Metanephros (tissue), 2 donors: ENCODE data around the gene PHLDA2. TPM values are rescaled to one million over a fixed set of nuclear protein-coding genes. Genes with fewer than 3 reads are reported as not detected.

Experiments
- small RNA-seq: library from RNA; depleted of rRNA; stranded (forward); fragments of <200 nt; gene quantifications from one replicate; pipeline ENCODE3, GENCODE V24; 2014; ENCODE audit warnings: low replicate concordance
- total RNA-seq: library from RNA; depleted of rRNA; stranded (reverse); fragments of >200 nt; gene quantifications from one replicate; pipeline ENCODE4 v1.2.3, GENCODE V29; 2014

PHLDA2 gene, protein sequence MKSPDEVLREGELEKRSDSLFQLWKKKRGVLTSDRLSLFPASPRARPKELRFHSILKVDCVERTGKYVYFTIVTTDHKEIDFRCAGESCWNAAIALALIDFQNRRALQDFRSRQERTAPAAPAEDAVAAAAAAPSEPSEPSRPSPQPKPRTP
- total RNA-seq: 6.2 TPM

DNA sequence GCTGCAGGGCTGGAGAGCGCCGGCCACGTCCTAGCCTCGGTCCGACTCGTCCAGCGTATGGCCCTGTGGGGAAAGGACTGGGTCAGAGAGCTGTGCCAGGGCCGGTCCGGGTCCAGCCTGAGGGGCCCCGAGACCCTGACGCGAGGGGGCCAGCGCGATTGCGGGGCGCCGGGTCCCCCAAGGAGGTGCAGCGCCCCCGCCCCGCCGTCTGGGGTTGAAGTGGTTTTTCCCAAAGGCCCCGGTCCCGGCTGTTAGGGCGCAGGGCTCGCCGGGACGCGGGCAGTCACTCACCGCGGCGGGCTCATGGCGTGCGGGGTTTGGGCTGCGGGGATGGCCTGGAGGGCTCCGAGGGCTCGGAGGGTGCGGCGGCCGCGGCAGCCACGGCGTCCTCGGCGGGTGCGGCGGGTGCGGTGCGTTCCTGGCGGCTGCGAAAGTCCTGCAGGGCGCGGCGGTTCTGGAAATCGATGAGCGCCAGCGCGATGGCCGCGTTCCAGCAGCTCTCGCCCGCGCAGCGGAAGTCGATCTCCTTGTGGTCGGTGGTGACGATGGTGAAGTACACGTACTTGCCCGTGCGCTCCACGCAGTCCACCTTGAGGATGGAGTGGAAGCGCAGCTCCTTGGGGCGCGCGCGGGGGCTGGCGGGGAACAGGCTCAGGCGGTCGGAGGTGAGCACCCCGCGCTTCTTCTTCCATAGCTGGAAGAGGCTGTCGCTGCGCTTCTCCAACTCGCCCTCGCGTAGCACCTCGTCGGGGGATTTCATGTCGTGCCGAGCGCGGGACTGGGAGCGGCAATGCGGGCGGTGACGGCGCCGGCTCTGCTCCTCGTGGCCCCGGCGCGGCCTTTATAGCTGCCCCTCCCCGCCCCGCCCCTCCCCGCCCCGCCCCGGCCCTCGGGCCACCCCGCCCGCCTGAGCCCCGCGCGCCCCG lies at the start of gene PHLDA2:
Gene PHLDA2 (minus strand): TSS at position 816 of the 926 bp plus-strand sequence. CDS start 56 bp downstream, at position 760.

DNA sequence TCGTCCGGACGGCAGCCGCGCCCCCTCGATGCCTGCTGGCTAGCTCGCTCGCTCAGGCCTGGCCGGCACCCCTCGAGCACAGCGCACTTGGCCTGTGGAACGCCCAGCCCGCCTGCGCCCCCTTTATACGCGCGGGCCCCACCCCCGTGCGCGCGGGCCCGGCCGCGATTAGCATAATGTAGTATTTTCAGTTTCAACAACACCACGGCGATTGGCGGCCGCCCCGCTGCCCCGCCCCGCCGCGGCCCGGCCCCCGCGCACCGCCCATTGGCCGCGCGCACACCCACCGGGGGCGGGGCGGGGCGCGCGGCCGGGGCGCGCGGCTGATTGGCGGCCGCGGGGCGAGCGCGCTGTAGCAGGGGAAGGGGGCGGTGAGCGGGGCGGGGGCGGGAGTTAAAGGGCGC lies 43.5 kb downstream of the PHLDA2 start, which contains the start of gene CDKN1C:
Gene CDKN1C (minus strand): TSS at position 98 of the 404 bp plus-strand sequence. CDS start 319 bp downstream, outside the sequence.

Small RNA genes lying within 50 kb of the gene (small RNA-seq; reads per million reads assigned to genes)
- 20.5 reads per million, percentile 96 among the genes with 10 or more reads in this experiment for gene SNORA54

Other genes starting within 250 kb of the PHLDA2 start
- 11.5 TPM for gene KCNQ1OT1, start 229.4 kb downstream of the PHLDA2 start, total RNA-seq
- gene CDKN1C, start 43.6 kb downstream of the PHLDA2 start, total RNA-seq: 286 TPM
- 148 TPM for gene NAP1L4, start 62.9 kb upstream of the PHLDA2 start, total RNA-seq
- 21.0 TPM for gene CARS1, start 128.0 kb upstream of the PHLDA2 start, total RNA-seq
- gene OSBPL5, start 235.9 kb upstream of the PHLDA2 start, total RNA-seq: 41.8 TPM